Tibial artery (tissue), 4 donors: ENCODE data around the gene CDC42BPA.
"Not testable (repeated sequence)": the region's sequence is repeated elsewhere in the genome, so short reads cannot be mapped to it uniquely, and the experiment has no call there.

Experiments used
- DNase-seq, 2 donors: peaks; one replicate each; pipeline ENCODE4 v3.0.0-alpha.2; 2019
- H3K27ac ChIP-seq, 2 donors: fragments of 200-600 bp; sonication (generic) in 1 of 2; 1 replicate in 1 of 2; 2 replicates in 1 of 2; pipeline ENCODE4 v1.5.1; 2018 to 2019; ENCODE audit warnings: mild to moderate bottlenecking in 1 of 2
- H3K27me3 ChIP-seq, 2 donors: fragments of 200-600 bp; sonication (generic) in 1 of 2; one replicate each; pipeline versions ENCODE4 v1.5.1 to v1.6.0; 2016 to 2019
- H3K36me3 ChIP-seq, 3 donors: fragments of 200-600 bp; sonication (generic) in 2 of 3; one replicate each; pipeline ENCODE4 v1.5.1; 2016 to 2019; ENCODE audit warnings: mild to moderate bottlenecking in 2 of 3
- H3K4me1 ChIP-seq, 4 donors: fragments of 200-600 bp; sonication (generic) in 2 of 4; 1 replicate in 3 of 4; 2 replicates in 1 of 4; pipeline ENCODE4 v1.5.1; 2016 to 2019
- H3K4me3 ChIP-seq, 2 donors: fragments of 200-600 bp; sonication (generic) in 1 of 2; 1 replicate in 1 of 2; 2 replicates in 1 of 2; pipeline ENCODE4 v1.5.1; 2018 to 2019; ENCODE audit warnings: mild to moderate bottlenecking in 2 of 2
- H3K9me3 ChIP-seq, 3 donors: fragments of 200-600 bp; sonication (generic) in 1 of 3; one replicate each; pipeline ENCODE4 v1.5.1; 2016 to 2019
- intact Hi-C: fragments of 100-400 bp; cut with DNase I; formaldehyde crosslinking; loops from one replicate; pipeline ENCODE4 v1.15.0; 2023; ENCODE audit warnings: low total_unique reads
- TF ChIP-seq, protein P1 (sequence below), 2 experiments: fragments of 200-600 bp in 1 of 2; fragments of 450-650 bp in 1 of 2; IDR thresholded peaks; one replicate each; pipeline ENCODE4 v1.5.1; 2017 to 2019; ENCODE audit warnings: antibody characterized with exemption in 2 of 2, mild to moderate bottlenecking in 1 of 2, moderate library complexity in 1 of 2

CDC42BPA gene

DNA sequence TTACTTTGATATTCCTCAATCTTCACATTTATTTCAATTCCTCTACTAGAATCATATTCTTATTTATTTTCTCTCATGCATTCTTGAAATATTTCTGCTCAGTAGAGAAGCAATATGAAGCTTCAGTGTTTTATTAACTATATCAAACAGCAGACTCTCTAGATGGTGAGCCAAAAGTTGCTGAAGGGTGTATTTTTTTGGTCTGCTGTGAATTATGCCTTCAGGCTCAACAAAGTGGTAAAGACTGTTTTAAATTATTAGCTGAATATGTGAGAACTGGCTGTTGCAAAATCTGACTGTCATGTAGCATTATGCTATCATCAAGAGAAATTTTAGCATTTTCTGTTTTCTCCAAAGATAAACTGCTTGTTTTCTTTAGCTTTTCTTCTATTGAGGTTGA, 24.9 kb upstream of the CDC42BPA start:
- no peaks in the 10 kb centered on the region for H3K9me3 ChIP-seq
- no peak overlapping the region for H3K4me3 ChIP-seq
- intact Hi-C loops = no loop called here
- H3K36me3 ChIP-seq = no peaks in the 10 kb centered on the region
- no peaks in the 10 kb centered on the region for H3K27me3 ChIP-seq
- DNase-seq = no peak
- no peak overlapping the region for H3K27ac ChIP-seq
- H3K4me1 ChIP-seq = no peaks in the 10 kb centered on the region
- TF ChIP-seq, protein P1, sequence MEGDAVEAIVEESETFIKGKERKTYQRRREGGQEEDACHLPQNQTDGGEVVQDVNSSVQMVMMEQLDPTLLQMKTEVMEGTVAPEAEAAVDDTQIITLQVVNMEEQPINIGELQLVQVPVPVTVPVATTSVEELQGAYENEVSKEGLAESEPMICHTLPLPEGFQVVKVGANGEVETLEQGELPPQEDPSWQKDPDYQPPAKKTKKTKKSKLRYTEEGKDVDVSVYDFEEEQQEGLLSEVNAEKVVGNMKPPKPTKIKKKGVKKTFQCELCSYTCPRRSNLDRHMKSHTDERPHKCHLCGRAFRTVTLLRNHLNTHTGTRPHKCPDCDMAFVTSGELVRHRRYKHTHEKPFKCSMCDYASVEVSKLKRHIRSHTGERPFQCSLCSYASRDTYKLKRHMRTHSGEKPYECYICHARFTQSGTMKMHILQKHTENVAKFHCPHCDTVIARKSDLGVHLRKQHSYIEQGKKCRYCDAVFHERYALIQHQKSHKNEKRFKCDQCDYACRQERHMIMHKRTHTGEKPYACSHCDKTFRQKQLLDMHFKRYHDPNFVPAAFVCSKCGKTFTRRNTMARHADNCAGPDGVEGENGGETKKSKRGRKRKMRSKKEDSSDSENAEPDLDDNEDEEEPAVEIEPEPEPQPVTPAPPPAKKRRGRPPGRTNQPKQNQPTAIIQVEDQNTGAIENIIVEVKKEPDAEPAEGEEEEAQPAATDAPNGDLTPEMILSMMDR (IDR thresholded peaks at IDR 0.05) = no peak

DNA sequence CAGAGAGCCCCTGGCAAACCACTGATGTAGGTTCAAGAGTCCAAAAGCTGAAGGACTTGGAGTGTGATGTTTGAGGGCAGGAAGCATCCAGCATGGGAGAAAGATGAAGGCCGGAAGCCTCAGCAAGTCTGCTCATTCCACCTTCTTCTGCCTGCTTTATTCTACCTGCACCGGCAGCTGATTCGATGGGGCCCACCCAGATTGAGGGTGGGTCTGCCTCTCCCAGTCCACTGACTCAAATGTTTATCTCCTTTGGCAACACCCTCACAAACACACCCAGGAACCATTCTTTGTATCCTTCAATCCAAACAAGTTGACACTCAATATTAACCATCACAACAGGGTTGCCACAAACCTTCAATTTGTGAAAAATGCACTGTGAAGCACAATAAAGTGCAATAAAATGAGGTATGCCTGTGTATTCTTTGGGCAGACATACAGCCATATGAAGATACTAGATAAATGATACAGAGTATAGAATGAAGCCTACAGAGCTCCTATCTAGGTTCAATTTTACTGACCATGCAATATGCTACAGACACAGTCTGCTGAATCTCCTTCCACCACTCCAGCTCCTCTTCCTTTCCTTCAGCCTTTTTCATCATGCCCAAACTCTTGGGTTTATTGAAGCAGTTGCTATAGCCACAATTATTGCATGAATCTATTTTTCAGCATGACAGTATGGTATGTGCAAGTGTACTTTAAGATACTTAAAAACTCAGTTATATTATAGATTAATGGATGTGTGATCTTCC, 24.0 kb upstream of the CDC42BPA start:
- Histone ChIP-seq H3K27me3 (no peaks in the 10 kb centered on the region), H3K4me3 (no peak overlapping the region), H3K36me3 (no peaks in the 10 kb centered on the region), H3K27ac (no peak overlapping the region), H3K9me3 (no peaks in the 10 kb centered on the region), H3K4me1 (no peaks in the 10 kb centered on the region)
- DNase-seq = no peak
- TF ChIP-seq, protein P1 (IDR thresholded peaks at IDR 0.05) = no peak
- intact Hi-C loops = no loop called here

DNA sequence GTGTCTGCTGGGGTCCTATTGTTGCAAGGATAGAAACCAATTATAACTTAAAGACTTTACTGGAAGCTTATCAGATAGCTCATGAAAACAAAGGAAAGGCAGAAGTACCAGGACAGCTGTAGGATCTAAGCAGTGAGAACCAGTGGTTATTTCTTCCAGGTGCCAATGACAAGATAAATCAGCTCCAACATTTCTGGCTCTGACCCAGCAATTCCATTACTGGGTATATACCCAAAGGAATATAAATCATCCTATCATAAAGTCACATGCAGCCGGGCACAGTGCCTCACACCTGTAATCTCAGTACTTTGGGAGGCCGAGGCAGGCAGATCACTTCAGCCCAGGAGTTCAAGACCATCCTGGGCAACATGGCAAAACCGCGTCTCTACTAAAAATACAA, 17.8 kb upstream of the CDC42BPA start:
- H3K27me3 ChIP-seq, DNase-seq, H3K4me1 ChIP-seq, intact Hi-C loops, H3K9me3 ChIP-seq, H3K4me3 ChIP-seq, H3K27ac ChIP-seq, H3K36me3 ChIP-seq: not testable (repeated sequence)

DNA sequence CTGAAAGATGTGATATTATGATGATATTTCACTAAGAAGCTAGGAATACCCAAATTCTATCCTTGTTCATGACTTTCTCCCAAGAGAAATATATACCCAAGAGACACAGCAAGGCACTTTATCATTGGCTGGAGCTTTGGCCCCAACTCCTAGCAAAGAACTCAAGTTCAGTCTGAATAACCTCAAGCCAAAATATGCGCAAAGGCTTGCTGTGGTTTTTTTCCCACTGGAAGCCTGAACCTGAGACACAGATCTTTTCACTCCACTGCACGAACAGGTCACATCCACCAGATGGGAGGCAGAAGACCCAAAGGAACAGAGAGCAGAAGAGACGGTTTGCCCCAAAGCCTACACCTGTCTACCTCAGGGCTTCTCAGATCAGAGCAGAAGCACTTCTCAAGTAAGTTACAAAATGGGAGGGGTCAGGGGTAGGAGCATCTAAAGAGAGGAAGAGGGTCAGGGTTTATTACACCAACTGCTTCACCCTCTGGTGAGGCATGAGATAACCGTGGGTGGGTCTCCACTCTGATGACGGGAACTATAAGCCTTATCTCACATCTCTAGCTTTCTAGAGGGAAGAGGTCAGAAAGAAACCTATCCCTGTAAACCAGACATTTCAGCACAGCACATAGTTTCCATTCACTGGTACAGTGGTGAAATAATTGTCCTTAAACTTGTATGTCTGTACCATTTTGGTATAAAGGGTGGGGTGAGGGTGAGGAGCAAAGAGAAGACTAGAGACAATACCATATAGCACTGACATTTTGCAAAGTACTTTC, 17.1 kb upstream of the CDC42BPA start:
- intact Hi-C loops = no loop called here
- TF ChIP-seq, protein P1 (IDR thresholded peaks at IDR 0.05) = no peak

DNA sequence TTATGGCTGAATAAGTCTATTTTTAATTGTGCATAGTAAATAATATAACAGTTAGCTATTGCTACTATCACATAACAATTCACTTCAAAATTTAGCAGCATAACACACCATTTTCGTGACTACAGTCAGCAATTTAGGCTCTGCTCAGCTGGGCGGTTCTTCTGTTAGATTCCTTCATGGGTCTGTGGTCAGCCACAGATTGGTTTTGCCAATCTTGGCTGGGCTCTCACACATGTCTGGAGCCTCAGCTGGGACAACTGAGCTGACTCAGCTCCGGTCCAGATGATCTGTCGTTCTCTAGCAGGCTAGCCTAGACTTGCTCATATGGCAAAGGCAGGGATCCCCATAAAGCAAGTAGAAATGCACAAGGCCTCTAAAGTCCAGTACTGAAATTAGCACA, 15.1 kb upstream of the CDC42BPA start:
- no peaks in the 10 kb centered on the region for H3K4me1 ChIP-seq
- no peak for DNase-seq
- H3K27ac ChIP-seq = no peak overlapping the region
- no peaks in the 10 kb centered on the region for H3K27me3 ChIP-seq
- peaks cover 0 to 9% (median 0%) of the 10 kb centered on the region in 3 donors for H3K9me3 ChIP-seq
- H3K4me3 ChIP-seq = no peak overlapping the region
- no peaks in the 10 kb centered on the region for H3K36me3 ChIP-seq
- TF ChIP-seq, protein P1 (IDR thresholded peaks at IDR 0.05) = no peak
- intact Hi-C loops = no loop called here

More for the DNA sequence above, 17.1 kb upstream of the CDC42BPA start:
- H3K4me1 ChIP-seq = no peaks in the 10 kb centered on the region
- peaks cover 0 to 9% (median 0%) of the 10 kb centered on the region in 3 donors for H3K9me3 ChIP-seq
- no peaks in the 10 kb centered on the region for H3K36me3 ChIP-seq
- H3K27ac ChIP-seq = no peak overlapping the region
- no peak for DNase-seq
- no peak overlapping the region for H3K4me3 ChIP-seq
- no peaks in the 10 kb centered on the region for H3K27me3 ChIP-seq
